Measurements from ENCODE around the gene GPX3.
A peak's percentile ranks its signal among the peaks of the same experiment; 100 is the strongest.

GPX3 gene

GRCh38 chr5:151058891-151059489 is 38.6 kb downstream of the GPX3 start:
- no peak for DNase-seq

GRCh38 chr5:151060742-151061141 is 40.4 kb downstream of the GPX3 start:
- no peak for DNase-seq

GRCh38 chr5:151062405-151063141 is 42.2 kb downstream of the GPX3 start:
- DNase-seq = no peak

GRCh38 chr5:151063142-151063989 is 43.0 kb downstream of the GPX3 start:
- no peak for DNase-seq

GRCh38 chr5:151064916-151065499 is 44.6 kb downstream of the GPX3 start:
- no peak for DNase-seq

GRCh38 chr5:151065609-151066008 is 45.2 kb downstream of the GPX3 start:
- no peak for DNase-seq

- no peak for DNase-seq
These were observed 46.5 kb downstream of the GPX3 start for GRCh38 chr5:151066920-151067319.

GRCh38 chr5:151067632-151068432 is 47.4 kb downstream of the GPX3 start:
- DNase-seq = no peak

GRCh38 chr5:151068433-151069197 is 48.2 kb downstream of the GPX3 start:
- peak; percentile 34 for DNase-seq

GRCh38 chr5:151070449-151070848 is 50.1 kb downstream of the GPX3 start:
- DNase-seq = no peak

- DNase-seq = no peak
These were observed 50.6 kb downstream of the GPX3 start for GRCh38 chr5:151071021-151071420.

GRCh38 chr5:151071848-151072629 is 51.6 kb downstream of the GPX3 start:
- no peak for DNase-seq

GRCh38 chr5:151072630-151073025 is 52.2 kb downstream of the GPX3 start:
- DNase-seq = no peak

- no peak for DNase-seq
These were observed 52.9 kb downstream of the GPX3 start for GRCh38 chr5:151073280-151073679.

- no peak for DNase-seq
These were observed 54.2 kb downstream of the GPX3 start for GRCh38 chr5:151074557-151074956.

- DNase-seq = no peak
These were observed 55.4 kb downstream of the GPX3 start for GRCh38 chr5:151075698-151076331.

- no peak for DNase-seq
These were observed 56.2 kb downstream of the GPX3 start for GRCh38 chr5:151076616-151077015.

- no peak for DNase-seq
These were observed 57.0 kb downstream of the GPX3 start for GRCh38 chr5:151077419-151077818.

GRCh38 chr5:151077967-151078366 is 57.6 kb downstream of the GPX3 start:
- no peak for DNase-seq

Data from stimulated activated CD4-positive, alpha-beta T cell treated with anti-CD3 and anti-CD28 coated beads, Interleukin-12 subunit alpha, Interleukin-12 subunit beta, amount 100 ng/mL, for 4 hours (primary cell).